H1 (cell line): ENCODE results near the gene PGBD4. TPM values are rescaled to one million over a fixed set of nuclear protein-coding genes. Genes with fewer than 3 reads are reported as not detected.

Experiments used
- CTCF ChIA-PET: fragments of 300-600 bp; sonication (Branson Sonifier 250); formaldehyde crosslinking; loops from one replicate; lab custom pipeline; 2021; ENCODE audit not compliant: partially characterized antibody; lab: Charles Lee
- POLR2A ChIA-PET: fragments of 300-600 bp; sonication (Branson Sonifier 250); formaldehyde crosslinking; loops from one replicate; lab custom pipeline; 2021; ENCODE audit warnings: inconsistent platforms; ENCODE audit not compliant: partially characterized antibody; lab: Charles Lee
- DNase-seq, 2 experiments: peaks; one replicate each; pipeline versions ENCODE4 v3.0.0 to v3.0.0-alpha.2; 2010 to 2022; ENCODE audit warnings: low spot score in 2 of 2, low read depth in 1 of 2, mixed read lengths in 1 of 2
- FAIRE-seq: peaks from 2 replicates; lab custom pipeline; 2011; peaks lifted over from hg19 to GRCh38; lab: Jason Lieb, UNC
- H2AFZ ChIP-seq: 2 replicates; pipeline ENCODE4 v1.8.1; 2012; ENCODE audit warnings: low read length, inconsistent platforms
- H2AK5ac ChIP-seq: 2 replicates; pipeline ENCODE4 v1.6.1; 2013; ENCODE audit warnings: low read depth, low read length
- H2BK120ac ChIP-seq: replicated peaks from 2 replicates; pipeline ENCODE3; 2013; ENCODE audit warnings: low read depth, low read length, inconsistent platforms
- H2BK12ac ChIP-seq: 2 replicates; pipeline ENCODE4 v1.6.1; 2013; ENCODE audit warnings: low read depth, low read length
- H2BK15ac ChIP-seq: 2 replicates; pipeline ENCODE4 v1.6.1; 2013; ENCODE audit warnings: low read length
- H2BK20ac ChIP-seq: 2 replicates; pipeline ENCODE4 v1.6.1; 2013; ENCODE audit warnings: low read length
- H2BK5ac ChIP-seq: 2 replicates; pipeline ENCODE4 v1.6.1; 2013; ENCODE audit warnings: low read depth, low read length
- H3K14ac ChIP-seq: 2 replicates; pipeline ENCODE4 v1.6.1; 2013; ENCODE audit warnings: inconsistent platforms; ENCODE audit not compliant: insufficient read length
- H3K18ac ChIP-seq: 2 replicates; pipeline ENCODE4 v1.6.1; 2013; ENCODE audit warnings: low read length; ENCODE audit errors: extremely low read depth
- H3K23ac ChIP-seq: 2 replicates; pipeline ENCODE4 v1.6.1; 2013; ENCODE audit warnings: inconsistent platforms; ENCODE audit not compliant: insufficient read length
- H3K23me2 ChIP-seq: 2 replicates; pipeline ENCODE4 v1.6.1; 2013; ENCODE audit warnings: low read depth, low read length
- H3K27ac ChIP-seq: 2 replicates; pipeline ENCODE4 v1.6.1; 2011; ENCODE audit warnings: low read depth, low read length, inconsistent platforms
- H3K27me3 ChIP-seq, 4 experiments: replicated peaks in 1 of 4; 1 replicate in 1 of 4; 2 replicates in 3 of 4; pipeline versions ENCODE4 v1.6.1 to v1.8.1; 2011 to 2013; ENCODE audit warnings: low read length in 3 of 4, mild to moderate bottlenecking in 3 of 4, inconsistent platforms in 2 of 4, mixed read lengths in 2 of 4, moderate library complexity in 1 of 4; ENCODE audit not compliant: control insufficient read depth in 3 of 4, insufficient read depth in 3 of 4; ENCODE audit errors: extremely low read depth in 1 of 4
- H3K36me3 ChIP-seq, 4 experiments: 2 replicates each; pipeline versions ENCODE4 v1.6.1 to v1.8.1; 2011 to 2013; ENCODE audit warnings: mild to moderate bottlenecking in 4 of 4, low read length in 3 of 4, moderate library complexity in 2 of 4, control low read depth in 1 of 4, inconsistent platforms in 1 of 4; ENCODE audit not compliant: insufficient read depth in 4 of 4, control insufficient read depth in 2 of 4
- H3K4ac ChIP-seq: replicated peaks from 2 replicates; pipeline ENCODE3; 2013; ENCODE audit warnings: low read length, low read depth, mixed read lengths, inconsistent platforms; ENCODE audit not compliant: insufficient read length
- H3K4me1 ChIP-seq, 4 experiments: replicated peaks in 1 of 4; 1 replicate in 1 of 4; 2 replicates in 3 of 4; pipeline versions ENCODE4 v1.6.1 to v1.8.1; 2011 to 2013; ENCODE audit warnings: low read length in 3 of 4, inconsistent platforms in 2 of 4, mixed read lengths in 1 of 4; ENCODE audit not compliant: insufficient read depth in 4 of 4, control insufficient read depth in 3 of 4
- H3K4me2 ChIP-seq, 2 experiments: 2 replicates each; pipeline versions ENCODE4 v1.6.1 to v1.8.1; 2011 to 2013; ENCODE audit warnings: low read depth in 2 of 2, low read length in 2 of 2, control low read depth in 1 of 2, inconsistent platforms in 1 of 2, mild to moderate bottlenecking in 1 of 2; ENCODE audit not compliant: insufficient read depth in 1 of 2
- H3K4me3 ChIP-seq, 4 experiments: fragments of 200-600, 300-600 bp in 1 of 4; sonication (generic), shearing (Covaris generic), sonication (Bioruptor Twin) in 1 of 4; 2 replicates each; pipeline versions ENCODE4 v1.5.1 to v1.8.1; 2011 to 2016; ENCODE audit warnings: low read length in 4 of 4, low read depth in 3 of 4, control low read depth in 2 of 4, inconsistent platforms in 2 of 4, mild to moderate bottlenecking in 2 of 4, mixed read lengths in 1 of 4, moderate library complexity in 1 of 4; ENCODE audit not compliant: insufficient read depth in 2 of 4; ENCODE audit errors: extremely low read depth in 1 of 4
- H3K56ac ChIP-seq: replicated peaks from 2 replicates; pipeline ENCODE3; 2013; ENCODE audit warnings: low read depth, mild to moderate bottlenecking, mixed read lengths, low read length, inconsistent platforms; ENCODE audit not compliant: insufficient read length
- H3K79me1 ChIP-seq: 2 replicates; pipeline ENCODE4 v1.6.1; 2013; ENCODE audit warnings: low read depth, low read length, control low read depth
- H3K79me2 ChIP-seq, 2 experiments: 2 replicates each; pipeline versions ENCODE4 v1.6.1 to v1.8.1; 2012 to 2013; ENCODE audit warnings: low read length in 2 of 2, mild to moderate bottlenecking in 2 of 2, inconsistent platforms in 1 of 2; ENCODE audit not compliant: insufficient read depth in 2 of 2, control insufficient read depth in 1 of 2
- H3K9ac ChIP-seq, 4 experiments: replicated peaks in 1 of 4; 1 replicate in 1 of 4; 2 replicates in 3 of 4; pipeline versions ENCODE4 v1.6.1 to v1.8.1; 2011 to 2013; ENCODE audit warnings: low read depth in 3 of 4, low read length in 3 of 4, control low read depth in 2 of 4, mild to moderate bottlenecking in 2 of 4, moderate library complexity in 2 of 4, inconsistent platforms in 1 of 4; ENCODE audit errors: extremely low read depth in 1 of 4
- H3K9me3 ChIP-seq, 2 experiments: 2 replicates each; pipeline versions ENCODE4 v1.6.1 to v1.8.1; 2012 to 2013; ENCODE audit warnings: mild to moderate bottlenecking in 2 of 2, moderate library complexity in 2 of 2, control low read depth in 1 of 2, inconsistent platforms in 1 of 2, low read depth in 1 of 2, low read length in 1 of 2, mixed read lengths in 1 of 2; ENCODE audit not compliant: insufficient read depth in 2 of 2
- H4K20me1 ChIP-seq, 2 experiments: replicated peaks in 1 of 2; 2 replicates each; pipeline versions ENCODE3 to v1.8.1; 2011 to 2013; ENCODE audit warnings: inconsistent platforms in 2 of 2, low read length in 2 of 2, mild to moderate bottlenecking in 1 of 2; ENCODE audit not compliant: insufficient read depth in 2 of 2, control insufficient read depth in 1 of 2
- H4K5ac ChIP-seq: 2 replicates; pipeline ENCODE4 v1.6.1; 2013; ENCODE audit warnings: low read length, low read depth, mixed read lengths, inconsistent platforms; ENCODE audit not compliant: insufficient read length
- H4K8ac ChIP-seq: 2 replicates; pipeline ENCODE4 v1.8.0; 2013; ENCODE audit warnings: mild to moderate bottlenecking, moderate library complexity, low read length, inconsistent platforms; ENCODE audit not compliant: insufficient read depth; ENCODE audit errors: extremely low read depth
- H4K91ac ChIP-seq: replicated peaks from 2 replicates; pipeline ENCODE3; 2013; ENCODE audit warnings: low read length, mixed read lengths, inconsistent platforms; ENCODE audit not compliant: insufficient read length
- EGR1 ChIP-seq: IDR thresholded peaks from 2 replicates; pipeline ENCODE4 v1.6.1; 2011; ENCODE audit warnings: low read depth, low read length, borderline replicate concordance
- HDAC6 ChIP-seq: IDR thresholded peaks from one replicate; pipeline ENCODE4 v1.7.1; 2012; ENCODE audit warnings: low read depth, mild to moderate bottlenecking, inconsistent platforms, low read length, moderate library complexity
- JUND ChIP-seq: IDR thresholded peaks from 2 replicates; pipeline ENCODE4 v1.6.1; 2011; ENCODE audit warnings: mild to moderate bottlenecking, improper control_type of control experiment, low read length
- KDM1A ChIP-seq: fragments of 200-600, 300-600 bp; sonication (generic); IDR thresholded peaks from 2 replicates; pipeline ENCODE4 v1.7.1; 2016; ENCODE audit warnings: mild to moderate bottlenecking, low read length, borderline replicate concordance
- NRF1 ChIP-seq: IDR thresholded peaks from 2 replicates; pipeline ENCODE4 v1.6.1; 2011; ENCODE audit warnings: mild to moderate bottlenecking, low read depth, low read length, improper control_type of control experiment
- POLR2A ChIP-seq, 2 experiments: IDR thresholded peaks; 1 replicate in 1 of 2; 2 replicates in 1 of 2; pipeline ENCODE4 v1.6.1; 2011; ENCODE audit warnings: low read depth in 2 of 2, low read length in 2 of 2, mild to moderate bottlenecking in 2 of 2; ENCODE audit errors: control extremely low read depth in 1 of 2
- RNF2 ChIP-seq: fragments of 200-900, 300-1000 bp; sonication (generic); IDR thresholded peaks from 2 replicates; pipeline ENCODE4 v1.7.1; 2016; ENCODE audit warnings: borderline replicate concordance, low read depth, mild to moderate bottlenecking, antibody characterized with exemption, low read length; ENCODE audit not compliant: poor library complexity, severe bottlenecking; ENCODE audit errors: missing control alignments
- SIRT6 ChIP-seq: IDR thresholded peaks from one replicate; pipeline ENCODE4 v1.7.1; 2012; ENCODE audit warnings: low read length, inconsistent platforms
- SP2 ChIP-seq: IDR thresholded peaks from 2 replicates; pipeline ENCODE4 v1.6.1; 2012; ENCODE audit warnings: mild to moderate bottlenecking, low read length, inconsistent platforms
- SRF ChIP-seq: IDR thresholded peaks from 2 replicates; pipeline ENCODE4 v1.6.1; 2011; ENCODE audit warnings: mild to moderate bottlenecking, low read depth, low read length, moderate library complexity
- TBP ChIP-seq: IDR thresholded peaks from 2 replicates; pipeline ENCODE4 v1.6.1; 2011; ENCODE audit warnings: low read depth, low read length, improper control_type of control experiment
- YY1 ChIP-seq: IDR thresholded peaks from 2 replicates; pipeline ENCODE4 v1.6.1; 2011; ENCODE audit warnings: low read depth, mild to moderate bottlenecking, low read length
- ZNF274 ChIP-seq: IDR thresholded peaks from 2 replicates; pipeline ENCODE4 v1.7.0; 2012; ENCODE audit warnings: low read length, borderline replicate concordance; ENCODE audit errors: extremely low read depth
- WGBS, 2 experiments: shearing (Covaris generic) in 1 of 2; methylation state at CpG; one replicate each; pipeline versions ENCODE4 v1.1.6 to v1.1.7; 2013 to 2015; ENCODE audit warnings: low lambda C conversion rate in 2 of 2, mixed read lengths in 2 of 2, inconsistent platforms in 1 of 2, low coverage in 1 of 2, missing lambda C conversion rate in 1 of 2; ENCODE audit not compliant: insufficient replicate concordance in 2 of 2, insufficient coverage in 1 of 2, insufficient read length in 1 of 2; ENCODE audit errors: extremely low coverage in 1 of 2, missing lambda C conversion rate in 1 of 2; 5-methylcytosine and 5-hydroxymethylcytosine counted together
- polyA plus RNA-seq, 7 experiments: library from polyadenylated mRNA; depleted of rRNA in 3 of 7; stranded (reverse) in 5 of 7; unstranded in 2 of 7; fragments of >200 nt in 5 of 7; fragments of 200-250 nt in 2 of 7; gene quantifications; 1 replicate in 5 of 7; 2 replicates in 1 of 7; 4 replicates in 1 of 7; pipeline versions ENCODE4 v1.2.1 to v1.2.3, GENCODE V29; 2011 to 2013; ENCODE audit warnings: missing spikeins in 2 of 7, mixed read lengths in 2 of 7
- total RNA-seq: library from RNA; stranded (reverse); fragmentation: NEBNext Ultra II Directional; extraction: Animal tissue kit (Norgen Biotek cat#: 25700); gene quantifications from 2 replicates; pipeline ENCODE4 v1.2.1, GENCODE V29; 2021
- TF ChIP-seq, protein P1 (sequence below): IDR thresholded peaks from 2 replicates; pipeline ENCODE4 v1.6.1; 2012; ENCODE audit warnings: low read length, inconsistent platforms

PGBD4 gene
- total and polyA plus RNA-seq, 2 of the 8 experiments (the other 6 are each of a cell fraction or from before 2014, with no cell fraction given), result 0.68 to 0.76 TPM

DNA sequence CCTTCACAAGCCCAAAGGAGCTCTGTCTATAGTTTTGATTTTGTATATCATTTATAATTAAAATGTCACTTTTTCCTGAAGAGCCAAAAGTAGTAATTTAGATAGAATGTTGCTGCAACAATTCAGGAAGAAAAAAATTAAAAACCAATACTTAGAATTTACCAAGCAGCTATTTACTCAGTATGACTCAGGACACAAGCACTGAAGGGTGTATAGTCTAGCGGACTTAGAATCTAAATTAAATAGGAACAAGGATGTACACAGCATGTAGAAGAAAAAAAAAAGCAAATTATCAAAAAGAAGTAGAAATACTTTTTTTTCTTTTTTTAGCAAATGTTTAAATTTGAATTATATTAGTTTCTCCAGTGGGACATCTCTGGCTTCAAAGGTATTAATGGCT is 31.6 kb downstream of the PGBD4 start:
- POLR2A ChIA-PET, result no interaction called here
- no peak overlapping the region for H3K56ac ChIP-seq
- no peak overlapping the region for H2AFZ ChIP-seq
- DNase-seq (no peak), FAIRE-seq (no peak)
- no peaks in the 10 kb centered on the region for H3K79me1 ChIP-seq
- no peak overlapping the region for H4K8ac ChIP-seq
- no peak overlapping the region for H3K4me3 ChIP-seq
- no peak overlapping the region for H4K5ac ChIP-seq
- no peak overlapping the region for H3K27ac ChIP-seq
- no peak overlapping the region for H2AK5ac ChIP-seq
- no peak overlapping the region for H3K4me2 ChIP-seq
- no peak overlapping the region for H2BK120ac ChIP-seq
- no peaks in the 10 kb centered on the region for H4K20me1 ChIP-seq
- no peaks in the 10 kb centered on the region for H3K27me3 ChIP-seq
- no peak overlapping the region for H2BK15ac ChIP-seq
- H3K9ac ChIP-seq, result no peak overlapping the region
- no peaks in the 10 kb centered on the region for H3K23me2 ChIP-seq
- H3K36me3 ChIP-seq, result no peaks in the 10 kb centered on the region
- H3K9me3 ChIP-seq, result no peaks in the 10 kb centered on the region
- H3K79me2 ChIP-seq, result no peaks in the 10 kb centered on the region
- H4K91ac ChIP-seq, result no peak overlapping the region
- CTCF ChIA-PET, result interaction anchor here (0.8 to 5.2 kb wide), 2 partner anchors 19 to 23 kb away, joined by 5 to 26 read pairs; no protein-coding TSS in a partner anchor
- H2BK12ac ChIP-seq, result no peak overlapping the region
- H3K18ac ChIP-seq, result no peak overlapping the region
- WGBS, 2 experiments, result 91% methylated on average over 1 of the region's 1 CpG; no CpG with 5 or more reads in 1 of the 2 experiments
- no peak overlapping the region for H2BK20ac ChIP-seq
- H3K4me1 ChIP-seq, result no peaks in the 10 kb centered on the region
- no peak overlapping the region for H3K23ac ChIP-seq
- no peak overlapping the region for H2BK5ac ChIP-seq
- H3K4ac ChIP-seq, result no peak overlapping the region
- no peak overlapping the region for H3K14ac ChIP-seq
- TF ChIP-seq EGR1 (no peak), POLR2A (IDR thresholded peaks at IDR 0.05; ENCODE audit: control extremely low read depth in 1 of 2, low read depth in 2 of 2, low read length in 2 of 2) (no peak), YY1 (no peak), SIRT6 (no peak), KDM1A (no peak), ZNF274 (no peak), TBP (no peak), HDAC6 (no peak), SP2 (no peak), JUND (no peak), SRF (no peak), NRF1 (no peak), RNF2 (no peak)
- TF ChIP-seq, protein P1, sequence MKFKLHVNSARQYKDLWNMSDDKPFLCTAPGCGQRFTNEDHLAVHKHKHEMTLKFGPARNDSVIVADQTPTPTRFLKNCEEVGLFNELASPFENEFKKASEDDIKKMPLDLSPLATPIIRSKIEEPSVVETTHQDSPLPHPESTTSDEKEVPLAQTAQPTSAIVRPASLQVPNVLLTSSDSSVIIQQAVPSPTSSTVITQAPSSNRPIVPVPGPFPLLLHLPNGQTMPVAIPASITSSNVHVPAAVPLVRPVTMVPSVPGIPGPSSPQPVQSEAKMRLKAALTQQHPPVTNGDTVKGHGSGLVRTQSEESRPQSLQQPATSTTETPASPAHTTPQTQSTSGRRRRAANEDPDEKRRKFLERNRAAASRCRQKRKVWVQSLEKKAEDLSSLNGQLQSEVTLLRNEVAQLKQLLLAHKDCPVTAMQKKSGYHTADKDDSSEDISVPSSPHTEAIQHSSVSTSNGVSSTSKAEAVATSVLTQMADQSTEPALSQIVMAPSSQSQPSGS, result no peak
